DMS114 treated with DMSO at 0.1 percent for 48 hours (cell line): ENCODE data around the gene FOCAD.
"Not testable (repeated sequence)": the region's sequence is repeated elsewhere in the genome, so short reads cannot be mapped to it uniquely, and the experiment has no call there.

Experiments used
- DNase-seq: peaks from one replicate; lab custom pipeline; 2025; ENCODE audit not compliant: unreplicated experiment; lab: John Stamatoyannopoulos, UW

The FOCAD gene

GRCh38 chr9:20684035-20684874 lies at the start of gene FOCAD:
Gene FOCAD (plus strand): TSS chr9:20684259. CDS start chr9:20715354, 31,095 bp downstream.
- DNase-seq = peak; percentile 79

- DNase-seq = no peak
Measured at GRCh38 chr9:20634895-20635294, 49.2 kb upstream of the FOCAD start.

DNA sequence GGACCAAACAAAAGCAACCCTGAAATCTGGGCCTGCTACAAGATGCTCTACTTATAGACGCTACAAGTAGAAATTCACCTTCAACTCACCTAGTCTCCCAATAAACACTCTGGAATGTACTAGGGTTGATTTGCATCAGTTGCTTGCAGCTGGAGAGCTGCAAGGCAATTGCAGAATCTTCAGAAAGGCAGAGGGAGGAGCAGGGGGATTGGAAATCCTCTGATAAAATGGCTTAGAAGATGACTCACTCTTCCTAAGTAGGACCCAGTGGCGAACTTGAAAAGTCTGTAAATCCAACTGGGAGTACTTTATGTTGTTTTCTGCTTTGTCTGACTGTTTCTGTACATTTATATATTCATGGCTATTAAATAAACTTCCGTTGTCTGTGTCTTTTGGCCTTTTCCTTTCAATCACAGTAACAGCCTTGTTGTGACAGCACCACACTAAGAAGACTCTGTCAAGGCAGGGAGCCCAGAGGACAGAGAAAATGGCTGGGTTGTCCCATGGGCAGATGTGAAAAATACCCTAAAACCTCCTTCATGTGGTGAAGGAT lies 47.1 kb upstream of the FOCAD start:
- no peak for DNase-seq

DNA sequence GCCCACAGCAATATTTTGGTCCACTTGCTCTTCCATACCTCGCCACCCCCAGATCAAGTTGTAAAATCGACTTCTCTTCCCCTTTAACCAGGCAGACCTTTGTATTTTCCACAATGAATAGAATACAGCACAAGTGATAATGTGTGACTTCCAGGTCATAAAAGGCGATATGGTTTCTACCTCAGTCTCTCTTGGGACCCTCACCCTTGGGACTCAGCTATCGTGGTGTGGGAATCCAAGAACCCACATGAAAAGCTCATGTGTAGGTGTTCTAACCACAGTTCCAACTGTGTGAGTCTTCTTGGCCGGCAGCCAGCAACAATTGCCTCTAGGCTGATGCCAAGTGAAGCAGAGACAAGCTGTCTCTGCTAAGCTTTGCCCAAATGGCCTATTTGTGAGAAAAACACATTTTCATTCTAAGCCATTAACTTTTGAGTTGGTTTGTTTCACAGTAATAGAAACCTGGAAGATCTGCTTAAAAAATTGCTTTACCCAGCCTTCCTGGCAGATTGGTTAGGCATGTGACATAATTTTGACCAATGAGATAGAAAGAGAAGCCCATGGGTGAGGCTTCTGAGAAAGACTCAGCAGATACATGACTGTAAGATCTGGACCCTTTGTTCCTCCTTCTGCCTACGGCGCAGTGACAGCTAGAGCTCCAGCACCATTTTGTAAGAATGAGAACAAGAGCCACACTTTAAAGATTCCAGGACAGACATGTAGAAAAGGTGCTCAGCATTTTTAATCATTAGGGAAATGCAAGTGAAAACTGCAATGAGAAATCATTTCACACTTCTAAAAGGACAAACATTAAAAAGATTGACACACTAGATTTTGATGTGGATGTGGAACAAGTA lies 43.5 kb upstream of the FOCAD start:
- no peak for DNase-seq

DNA sequence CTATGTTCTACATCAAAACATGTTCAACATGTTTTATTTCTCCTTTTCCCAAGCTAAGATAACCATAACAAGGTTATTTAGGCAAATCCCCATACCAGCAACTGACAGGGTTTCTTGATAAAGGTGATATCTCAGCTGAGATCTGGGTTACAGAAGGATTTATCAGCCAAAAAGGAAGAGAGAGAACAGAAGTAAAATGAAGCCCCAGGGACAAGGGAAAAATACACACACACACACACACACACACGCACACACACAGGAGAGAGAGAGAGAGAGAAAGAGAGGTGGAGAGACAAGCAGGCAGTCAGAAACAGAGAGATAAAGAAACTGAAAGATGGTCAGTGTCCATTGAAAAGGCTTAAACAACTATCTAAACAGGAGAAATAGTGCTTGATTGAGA lies 42.0 kb upstream of the FOCAD start:
- no peak for DNase-seq

DNA sequence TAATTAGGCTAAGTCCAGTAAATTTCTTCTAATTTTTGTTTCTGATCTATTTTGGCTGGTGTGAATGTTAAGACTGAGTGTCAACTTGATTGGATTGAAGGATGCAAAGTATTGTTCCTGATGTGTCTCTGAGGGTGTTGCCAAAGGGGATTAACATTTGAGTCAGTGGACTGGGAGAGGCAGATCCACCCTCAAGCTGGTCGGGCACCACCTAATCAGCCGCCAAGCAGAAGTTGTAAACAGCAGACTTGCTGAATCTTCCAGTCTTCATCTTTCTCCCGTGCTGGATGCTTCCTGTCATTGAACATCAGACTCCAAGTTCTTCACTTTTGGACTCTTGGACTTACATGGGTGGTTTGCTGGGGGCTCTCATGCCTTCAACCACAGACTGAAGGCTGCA lies 40.4 kb upstream of the FOCAD start:
- DNase-seq = no peak

- no peak for DNase-seq
Measured at GRCh38 chr9:20646656-20647055, 37.4 kb upstream of the FOCAD start.

DNA sequence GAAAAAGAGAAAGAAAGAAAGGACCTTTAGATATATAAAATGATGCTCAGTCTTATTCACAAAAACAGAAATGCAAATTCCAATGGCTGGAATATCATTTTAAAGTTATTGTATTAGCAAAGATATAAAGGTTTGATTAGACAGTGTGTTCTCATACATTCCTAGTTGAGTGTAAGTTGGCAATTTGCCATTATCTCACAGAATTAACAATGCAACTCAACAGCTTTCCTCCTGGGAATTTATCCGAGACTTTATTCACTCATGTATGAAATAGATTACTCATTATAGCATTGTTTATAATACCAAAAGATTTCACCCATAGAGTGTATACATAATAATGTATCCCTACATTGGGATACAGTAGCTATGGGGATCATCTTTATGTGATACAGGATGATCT lies 34.7 kb upstream of the FOCAD start:
- no peak for DNase-seq

DNA sequence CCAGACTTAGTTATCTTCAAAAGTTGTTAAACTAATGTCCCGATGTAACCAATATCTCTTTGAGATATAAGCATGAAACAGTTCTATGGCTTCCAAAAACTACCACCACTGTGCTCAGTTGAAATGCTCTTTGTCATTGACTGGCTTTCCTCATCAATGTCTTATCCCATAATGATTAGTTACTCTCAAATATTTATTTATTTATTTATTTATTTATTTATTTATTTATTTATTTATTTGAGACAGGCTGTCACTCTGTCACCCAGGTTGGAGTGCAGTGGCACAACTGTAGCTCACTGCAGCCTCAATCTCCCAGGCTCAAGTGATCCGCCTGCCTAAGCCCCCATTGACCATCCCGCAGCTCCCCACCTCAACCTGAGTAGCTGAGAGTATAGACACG lies 33.7 kb upstream of the FOCAD start:
- no peak for DNase-seq

GRCh38 chr9:20650750-20651299 lies 33.2 kb upstream of the FOCAD start:
- no peak for DNase-seq

DNA sequence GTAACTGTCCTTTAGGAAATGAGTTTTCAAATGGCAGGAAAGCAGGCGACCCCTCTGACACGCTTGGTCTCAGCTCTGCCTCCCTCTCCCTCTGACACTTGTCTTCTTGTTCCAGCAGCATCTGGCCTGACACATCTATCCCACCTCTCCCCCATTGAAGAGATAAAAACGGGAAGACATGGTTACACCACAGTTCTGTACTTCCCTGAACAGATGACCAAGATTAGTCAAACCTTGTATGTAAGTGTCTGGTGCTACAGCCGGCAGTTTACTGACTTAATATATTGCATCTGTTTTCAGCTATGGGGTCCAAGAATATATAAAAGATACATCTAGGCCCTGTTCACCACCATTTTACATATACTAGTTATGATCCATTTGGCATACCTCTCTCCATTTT lies 32.1 kb upstream of the FOCAD start:
- no peak for DNase-seq

DNA sequence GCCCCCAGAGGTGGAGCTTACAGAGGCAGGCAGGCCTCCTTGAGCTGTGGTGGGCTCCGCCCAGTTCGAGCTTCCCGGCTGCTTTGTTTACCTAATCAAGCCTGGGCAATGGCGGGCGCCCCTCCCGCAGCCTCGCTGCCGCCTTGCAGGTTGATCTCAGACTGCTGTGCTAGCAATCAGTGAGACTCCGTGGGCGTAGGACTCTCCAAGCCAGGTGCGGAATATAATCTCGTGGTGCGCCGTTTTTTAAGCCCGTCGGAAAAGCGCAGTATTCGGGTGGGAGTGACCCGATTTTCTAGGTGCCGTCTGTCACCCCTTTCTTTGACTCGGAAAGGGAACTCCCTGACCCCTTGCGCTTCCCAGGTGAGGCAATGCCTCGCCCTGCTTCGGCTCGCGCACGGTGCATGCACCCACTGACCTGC lies 25.8 kb upstream of the FOCAD start:
- not testable (repeated sequence) for DNase-seq

DNA sequence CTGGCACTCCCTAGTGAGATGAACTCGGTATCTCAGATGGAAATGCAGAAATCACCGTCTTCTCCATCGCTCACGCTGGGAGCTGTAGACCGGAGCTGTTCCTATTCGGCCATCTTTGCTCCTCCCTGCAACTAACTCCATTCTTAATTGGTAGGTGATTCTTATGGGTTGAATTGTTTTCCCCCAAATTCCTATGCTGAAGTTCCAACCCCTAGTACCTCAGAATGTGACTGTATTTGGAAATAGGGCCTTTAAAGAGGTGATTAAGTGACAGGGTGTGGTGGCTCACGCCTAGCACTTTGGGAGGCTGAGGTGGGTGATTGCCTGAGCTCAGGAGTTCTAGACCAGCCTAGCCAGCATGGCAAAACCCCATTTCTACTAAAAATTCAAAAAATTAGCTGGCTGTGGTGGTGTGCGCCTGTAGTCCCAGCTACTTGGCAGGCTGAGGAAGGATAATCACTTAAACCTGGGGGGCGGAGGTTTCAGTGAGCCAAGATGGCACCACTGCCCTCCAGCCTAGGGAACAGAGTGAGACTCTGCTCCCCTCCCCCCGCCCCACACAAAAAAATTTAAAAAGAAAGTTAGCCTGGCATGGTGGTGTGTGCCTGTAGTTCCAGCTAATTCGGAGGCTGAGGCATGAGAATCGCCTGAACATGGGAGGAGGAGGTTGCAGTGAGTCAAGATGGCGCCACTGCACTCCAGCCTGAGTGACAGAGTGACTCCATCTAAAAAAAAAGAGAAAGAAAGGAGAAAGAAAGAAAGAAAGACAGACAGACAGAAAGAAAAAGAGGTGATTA lies 25.2 kb upstream of the FOCAD start:
- DNase-seq = no peak

- no peak for DNase-seq
Measured at GRCh38 chr9:20659474-20659967, 24.5 kb upstream of the FOCAD start.

DNA sequence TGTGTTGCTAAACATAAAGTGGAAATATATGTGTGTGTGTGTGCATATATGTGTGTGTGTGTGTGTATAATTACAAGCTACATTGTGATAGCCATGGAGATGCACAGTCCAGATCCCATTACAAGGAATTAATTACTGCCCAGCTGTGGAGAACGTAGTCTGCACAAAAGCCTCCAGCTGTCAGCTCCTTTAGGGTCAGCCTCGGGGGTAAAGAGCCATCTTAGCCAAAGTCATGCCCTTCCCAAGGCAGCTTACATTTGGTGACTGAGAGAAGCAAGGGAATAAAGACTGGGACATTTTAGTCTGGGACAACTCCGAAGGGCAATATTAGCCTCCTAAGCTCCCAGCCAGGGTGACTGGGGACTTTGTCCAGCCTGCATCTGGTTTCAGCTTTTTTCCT lies 21.9 kb upstream of the FOCAD start:
- no peak for DNase-seq

DNA sequence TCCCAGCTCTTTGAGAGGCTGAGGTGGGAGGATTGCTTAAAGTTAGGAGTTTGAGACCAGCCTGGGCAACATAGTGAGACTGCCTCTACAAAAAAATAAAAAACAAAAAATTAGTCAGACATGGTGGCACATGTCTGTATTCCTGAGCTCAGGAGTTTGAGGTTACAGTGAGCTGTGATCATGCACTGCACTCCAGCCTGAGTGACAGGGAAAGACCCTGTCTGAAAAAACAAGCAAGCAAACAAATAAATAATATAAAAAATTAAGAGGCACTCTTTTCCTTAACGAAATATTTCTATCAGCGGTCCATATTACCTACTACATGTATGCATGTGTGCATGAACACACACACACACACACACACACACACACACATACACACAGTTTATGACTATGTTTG lies 20.9 kb upstream of the FOCAD start:
- no peak for DNase-seq

DNA sequence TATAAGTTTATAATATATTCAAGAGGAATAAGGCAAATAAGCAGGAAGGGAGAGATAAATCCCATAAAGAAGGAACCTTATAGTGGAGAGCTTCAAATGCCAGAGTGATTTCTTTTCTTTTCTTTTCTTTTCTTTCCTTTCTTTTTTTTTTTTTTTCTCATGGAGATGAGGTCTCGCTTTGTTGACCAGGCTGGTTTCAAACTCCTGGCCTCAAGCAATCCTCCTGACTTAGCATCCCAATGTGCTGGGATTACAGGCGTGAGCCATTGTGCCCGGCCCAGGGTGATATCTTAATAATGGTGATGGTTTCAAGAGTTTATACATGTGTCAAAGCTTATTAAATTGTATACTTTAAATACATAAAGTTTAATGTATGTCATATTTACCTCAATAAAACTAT lies 19.6 kb upstream of the FOCAD start:
- no peak for DNase-seq

GRCh38 chr9:20670395-20670794 lies 13.7 kb upstream of the FOCAD start:
- no peak for DNase-seq

DNA sequence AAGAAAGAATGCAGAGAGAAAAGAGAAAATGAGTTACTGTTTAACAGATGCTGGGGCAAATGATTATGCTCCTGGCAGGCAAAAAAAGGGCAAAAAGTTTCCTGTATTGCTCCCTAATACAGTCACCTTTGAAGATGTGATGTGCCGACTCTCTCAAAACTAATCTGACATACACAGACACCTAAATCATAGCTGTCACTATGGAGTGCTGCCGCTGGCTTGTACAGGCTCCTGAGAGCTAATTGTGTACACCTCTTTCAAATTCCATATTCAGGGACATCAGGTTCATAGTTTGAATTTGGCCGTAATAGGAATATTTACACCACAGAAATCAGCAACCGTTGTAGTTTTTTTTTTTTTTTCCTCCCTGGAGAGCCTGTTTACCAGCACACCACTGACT lies 12.4 kb upstream of the FOCAD start:
- DNase-seq = no peak

GRCh38 chr9:20673537-20673936 lies 10.5 kb upstream of the FOCAD start:
- not testable (repeated sequence) for DNase-seq

- DNase-seq = no peak
Measured at GRCh38 chr9:20681467-20681866, 2.6 kb upstream of the FOCAD start.
